Calu3 (cell line): ENCODE results near the gene CFTR. TPM values are rescaled to one million over a fixed set of nuclear protein-coding genes. Genes with fewer than 3 reads are reported as not detected.

Experiments used
- BruUV-seq: library from RNA; stranded (reverse); fragments of 400-500 nt; replicated peaks from 2 replicates; lab custom pipeline; 2021; lab: Mats Ljungman, UMichigan
- CTCF ChIA-PET: fragments of 300-600 bp; sonication (Branson Sonifier 250); formaldehyde crosslinking; loops from one replicate; lab custom pipeline; 2022; ENCODE audit warnings: antibody characterized with exemption; lab: Charles Lee
- DNase-seq: peaks from one replicate; pipeline ENCODE4 v3.0.0; 2022
- H3K27ac Mint-ChIP-seq: one replicate; pipeline ENCODE4 v1.8.0; 2022; ENCODE audit warnings: mixed read lengths; ENCODE audit not compliant: unreplicated experiment
- H3K27me3 Mint-ChIP-seq: one replicate; pipeline ENCODE4 v1.8.0; 2022; ENCODE audit warnings: mixed read lengths; ENCODE audit not compliant: unreplicated experiment
- H3K36me3 Mint-ChIP-seq: one replicate; pipeline ENCODE4 v1.8.0; 2022; ENCODE audit warnings: mild to moderate bottlenecking, moderate library complexity, mixed read lengths; ENCODE audit not compliant: insufficient read depth, unreplicated experiment
- H3K4me1 Mint-ChIP-seq: one replicate; pipeline ENCODE4 v1.8.0; 2022; ENCODE audit warnings: mild to moderate bottlenecking, low read depth, mixed read lengths; ENCODE audit not compliant: unreplicated experiment
- H3K4me3 Mint-ChIP-seq: one replicate; pipeline ENCODE4 v1.8.0; 2022; ENCODE audit warnings: mild to moderate bottlenecking, low read depth, moderate library complexity, mixed read lengths; ENCODE audit not compliant: unreplicated experiment
- H3K9me3 Mint-ChIP-seq: one replicate; pipeline ENCODE4 v1.8.0; 2022; ENCODE audit warnings: low read depth, mixed read lengths; ENCODE audit not compliant: unreplicated experiment
- intact Hi-C: fragments of 100-400 bp; cut with micrococcal nuclease; formaldehyde crosslinking; loops from one replicate; pipeline ENCODE4 v1.10.0; 2022; ENCODE audit not compliant: unreplicated experiment
- total RNA-seq: library from RNA; stranded (reverse); gene quantifications from 2 replicates; pipeline ENCODE4 v1.2.3, GENCODE V29; 2022
- TF ChIP-seq, protein P1 (sequence below): fragments of 200-600 bp; IDR thresholded peaks from one replicate; pipeline ENCODE4 v1.8.0; 2022; ENCODE audit warnings: antibody characterized with exemption; ENCODE audit not compliant: unreplicated experiment

Gene CFTR
- total RNA-seq, 1 experiment from 2014 or later: 502 TPM

- no peaks in the 10 kb centered on the region for H3K27me3 Mint-ChIP-seq
- H3K27ac Mint-ChIP-seq: no peak overlapping the region
- BruUV-seq: no TSS peak
- H3K36me3 Mint-ChIP-seq: no peaks in the 10 kb centered on the region
- DNase-seq: no peak
- TF ChIP-seq, protein P1, sequence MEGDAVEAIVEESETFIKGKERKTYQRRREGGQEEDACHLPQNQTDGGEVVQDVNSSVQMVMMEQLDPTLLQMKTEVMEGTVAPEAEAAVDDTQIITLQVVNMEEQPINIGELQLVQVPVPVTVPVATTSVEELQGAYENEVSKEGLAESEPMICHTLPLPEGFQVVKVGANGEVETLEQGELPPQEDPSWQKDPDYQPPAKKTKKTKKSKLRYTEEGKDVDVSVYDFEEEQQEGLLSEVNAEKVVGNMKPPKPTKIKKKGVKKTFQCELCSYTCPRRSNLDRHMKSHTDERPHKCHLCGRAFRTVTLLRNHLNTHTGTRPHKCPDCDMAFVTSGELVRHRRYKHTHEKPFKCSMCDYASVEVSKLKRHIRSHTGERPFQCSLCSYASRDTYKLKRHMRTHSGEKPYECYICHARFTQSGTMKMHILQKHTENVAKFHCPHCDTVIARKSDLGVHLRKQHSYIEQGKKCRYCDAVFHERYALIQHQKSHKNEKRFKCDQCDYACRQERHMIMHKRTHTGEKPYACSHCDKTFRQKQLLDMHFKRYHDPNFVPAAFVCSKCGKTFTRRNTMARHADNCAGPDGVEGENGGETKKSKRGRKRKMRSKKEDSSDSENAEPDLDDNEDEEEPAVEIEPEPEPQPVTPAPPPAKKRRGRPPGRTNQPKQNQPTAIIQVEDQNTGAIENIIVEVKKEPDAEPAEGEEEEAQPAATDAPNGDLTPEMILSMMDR: no peak
- H3K4me1 Mint-ChIP-seq: no peaks in the 10 kb centered on the region
- no peaks in the 10 kb centered on the region for H3K9me3 Mint-ChIP-seq
- CTCF ChIA-PET: no interaction called here
- no peak overlapping the region for H3K4me3 Mint-ChIP-seq
- intact Hi-C loops: no loop called here
Measured at GRCh38 chr7:117688126-117688525, 208.3 kb downstream of the CFTR start.

DNA sequence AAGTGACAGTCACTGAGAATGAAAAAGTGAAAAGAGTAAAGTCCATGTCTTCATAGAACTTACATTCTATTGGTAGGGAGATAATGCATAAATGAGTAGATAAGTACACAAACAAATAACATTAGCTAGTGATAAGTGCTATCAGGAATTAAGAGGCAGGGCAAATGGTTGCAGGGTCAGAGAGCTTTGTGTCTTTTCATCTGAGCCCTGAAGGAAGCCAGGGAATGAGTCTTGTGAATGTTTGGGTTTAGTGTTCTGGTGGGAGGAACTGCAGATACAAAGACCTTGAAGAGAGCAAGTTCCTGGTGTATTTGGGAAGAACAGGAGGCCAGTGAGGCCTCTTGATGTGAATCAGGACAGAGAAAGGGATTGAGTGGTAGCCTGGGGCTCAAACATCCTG lies 209.6 kb downstream of the CFTR start:
- DNase-seq: no peak
- no peaks in the 10 kb centered on the region for H3K36me3 Mint-ChIP-seq
- BruUV-seq: no TSS peak
- peaks cover 3% of the 10 kb centered on the region for H3K9me3 Mint-ChIP-seq
- no peaks in the 10 kb centered on the region for H3K27me3 Mint-ChIP-seq
- no peak overlapping the region for H3K27ac Mint-ChIP-seq
- no peaks in the 10 kb centered on the region for H3K4me1 Mint-ChIP-seq
- intact Hi-C loops: no loop called here
- no peak overlapping the region for H3K4me3 Mint-ChIP-seq
- CTCF ChIA-PET: no interaction called here
- TF ChIP-seq, protein P1: no peak

DNA sequence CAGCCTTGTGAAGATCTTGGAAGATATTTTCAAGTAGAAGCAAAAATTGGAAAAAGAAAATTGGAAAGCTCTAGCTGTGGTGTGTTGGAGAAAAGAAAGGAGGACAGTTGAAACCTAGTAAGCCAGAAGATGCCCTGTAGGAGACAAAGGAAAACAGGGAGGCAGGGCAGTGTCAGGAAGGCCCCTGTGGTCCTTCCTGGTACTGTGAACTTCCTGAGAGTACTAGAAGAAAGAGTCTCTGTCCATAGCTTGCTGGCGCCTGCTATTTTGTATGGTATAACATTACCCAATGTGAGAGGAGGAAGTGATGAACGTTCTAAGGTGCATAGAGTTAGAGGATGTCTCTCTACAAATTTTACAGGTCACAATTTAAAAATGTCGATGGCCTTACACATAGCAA lies 210.3 kb downstream of the CFTR start:
- CTCF ChIA-PET: no interaction called here
- Mint-ChIP-seq H3K4me3 (no peak overlapping the region), H3K4me1 (no peaks in the 10 kb centered on the region), H3K27me3 (no peaks in the 10 kb centered on the region), H3K27ac (no peak overlapping the region), H3K9me3 (peaks cover 3% of the 10 kb centered on the region), H3K36me3 (no peaks in the 10 kb centered on the region)
- no TSS peak for BruUV-seq
- intact Hi-C loops: no loop called here
- DNase-seq: no peak
- TF ChIP-seq, protein P1: no peak

DNA sequence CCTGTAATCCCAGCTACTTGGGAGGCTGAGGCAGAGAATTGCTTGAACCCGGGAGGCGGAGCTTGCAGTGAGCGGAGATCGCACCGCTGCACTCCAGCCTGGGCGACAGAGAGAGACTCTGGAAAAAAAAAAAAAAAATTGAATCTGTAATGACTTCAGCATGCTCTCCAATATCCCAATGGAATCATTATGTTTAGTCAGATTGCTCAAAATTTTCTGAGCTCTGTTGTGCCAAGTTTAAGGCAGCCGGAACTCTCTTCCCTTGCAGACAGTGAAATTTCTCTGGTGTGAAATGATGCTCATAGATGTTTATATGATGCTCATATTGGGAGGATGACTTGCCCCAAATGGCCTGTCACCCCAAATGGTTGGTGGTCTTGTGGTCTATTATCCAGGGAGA lies 212.5 kb downstream of the CFTR start:
- Mint-ChIP-seq H3K27ac (no peak overlapping the region), H3K27me3 (no peaks in the 10 kb centered on the region), H3K9me3 (peaks cover 3% of the 10 kb centered on the region), H3K4me3 (no peak overlapping the region), H3K36me3 (no peaks in the 10 kb centered on the region), H3K4me1 (no peaks in the 10 kb centered on the region)
- no TSS peak for BruUV-seq
- no peak for DNase-seq
- CTCF ChIA-PET: no interaction called here
- TF ChIP-seq, protein P1: no peak
- intact Hi-C loops: no loop called here
